Activated CD4-positive, alpha-beta T cell treated with anti-CD3 and anti-CD28 coated beads for 24 hours (primary cell): ENCODE results near the gene AK8.

ENCODE experiments used
- DNase-seq, 2 donors: peaks; one replicate each; pipeline ENCODE4 v3.0.0-alpha.2; 2020; ENCODE audit warnings: low read depth in 2 of 2

Gene AK8

GRCh38 chr9:132877824-132878694, at the start of gene AK8:
Gene AK8, minus strand, starts transcription at chr9:132878284. Its CDS starts 29 bp downstream, at chr9:132878255.
- DNase-seq: peak; percentile 58 to 65

- no peak for DNase-seq
Observed at GRCh38 chr9:132927704-132928103, 49.6 kb upstream of the AK8 start.

- DNase-seq: no peak
Observed at GRCh38 chr9:132923346-132923902, 45.3 kb upstream of the AK8 start.

- DNase-seq: no peak
Observed at GRCh38 chr9:132919614-132920268, 41.7 kb upstream of the AK8 start.

- DNase-seq: no peak
Observed at GRCh38 chr9:132914924-132915323, 36.8 kb upstream of the AK8 start.

- DNase-seq: no peak
Observed at GRCh38 chr9:132912131-132912530, 34.0 kb upstream of the AK8 start.

GRCh38 chr9:132910376-132910775, 32.3 kb upstream of the AK8 start:
- DNase-seq: no peak

- DNase-seq: no peak
Observed at GRCh38 chr9:132909311-132909710, 31.2 kb upstream of the AK8 start.

- no peak for DNase-seq
Observed at GRCh38 chr9:132908635-132909034, 30.6 kb upstream of the AK8 start.

- no peak for DNase-seq
Observed at GRCh38 chr9:132905726-132906125, 27.6 kb upstream of the AK8 start.

GRCh38 chr9:132903574-132904492, 25.7 kb upstream of the AK8 start:
- no peak for DNase-seq

GRCh38 chr9:132901858-132902831, 24.1 kb upstream of the AK8 start:
- DNase-seq: peak; percentile 63 to 66

GRCh38 chr9:132898051-132898450, 20.0 kb upstream of the AK8 start:
- no peak for DNase-seq

GRCh38 chr9:132896906-132897305, 18.8 kb upstream of the AK8 start:
- no peak for DNase-seq

- no peak for DNase-seq
Observed at GRCh38 chr9:132896264-132896663, 18.2 kb upstream of the AK8 start.

- no peak for DNase-seq
Observed at GRCh38 chr9:132894862-132895835, 17.1 kb upstream of the AK8 start.

- DNase-seq: no peak
Observed at GRCh38 chr9:132894346-132894745, 16.3 kb upstream of the AK8 start.

GRCh38 chr9:132892400-132892799, 14.3 kb upstream of the AK8 start:
- DNase-seq: no peak

GRCh38 chr9:132888151-132888550, 10.1 kb upstream of the AK8 start:
- no peak for DNase-seq
